ENCODE data around the gene IPO9.
"Not testable (repeated sequence)": the region's sequence is repeated elsewhere in the genome, so short reads cannot be mapped to it uniquely, and the experiment has no call there.

Gene IPO9

DNA sequence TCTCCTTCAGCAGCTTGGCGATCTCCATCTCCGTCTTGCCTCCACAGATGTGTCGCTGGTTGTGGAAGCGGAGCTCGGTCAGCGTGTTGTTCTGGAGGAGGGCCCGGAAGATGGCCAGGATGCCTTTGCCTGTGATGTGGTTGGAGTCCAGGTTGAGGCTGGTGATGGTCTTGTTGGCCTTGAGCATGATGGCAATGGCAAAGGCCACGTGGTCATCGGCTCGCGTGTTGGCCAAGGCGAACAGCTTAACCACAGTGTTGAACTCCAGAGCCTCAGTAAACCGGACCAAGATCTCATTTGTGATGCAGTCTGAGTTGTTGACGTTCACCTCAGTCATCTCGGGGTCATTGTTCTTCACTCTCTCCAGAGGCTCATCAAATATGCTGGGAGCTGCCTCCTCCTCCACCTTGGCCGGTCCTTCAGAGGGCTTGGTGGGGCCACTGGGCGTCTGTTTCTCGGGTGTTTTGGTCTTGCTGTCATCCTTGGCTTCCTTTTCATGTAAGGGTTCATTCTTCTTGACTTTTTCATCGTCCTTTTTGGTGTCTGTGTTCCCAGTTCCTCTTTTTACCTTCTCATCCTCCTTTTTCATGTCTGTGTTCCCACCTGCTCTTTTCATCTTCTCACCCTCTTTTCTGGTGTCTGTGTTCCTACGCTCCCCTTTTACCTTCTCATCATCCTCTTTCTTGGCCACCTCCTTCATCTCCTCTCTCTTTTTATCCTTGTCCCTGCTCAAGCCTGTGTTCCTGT is 70.9 kb downstream of the IPO9 start:
- FAIRE-seq (no peak), DNase-seq (ENCODE audit: extremely low spot score, insufficient read length, low read depth) (no peak)

GRCh38 chr1:201900476-201900875 is 71.5 kb downstream of the IPO9 start:
- DNase-seq (ENCODE audit: extremely low spot score, insufficient read length, low read depth), result no peak
- no peak for FAIRE-seq

GRCh38 chr1:201901036-201901435 is 72.1 kb downstream of the IPO9 start:
- FAIRE-seq; DNase-seq (ENCODE audit: extremely low spot score, insufficient read length, low read depth): not testable (repeated sequence)

- no peak for FAIRE-seq
- no peak for DNase-seq (ENCODE audit: extremely low spot score, insufficient read length, low read depth)
Observed at GRCh38 chr1:201902198-201902597, 73.2 kb downstream of the IPO9 start.

GRCh38 chr1:201903135-201903534 is 74.2 kb downstream of the IPO9 start:
- no peak for FAIRE-seq

GRCh38 chr1:201904579-201904978 is 75.6 kb downstream of the IPO9 start:
- DNase-seq (ENCODE audit: extremely low spot score, insufficient read length, low read depth) (no peak), FAIRE-seq (no peak)

More at GRCh38 chr1:201903135-201903534, 74.2 kb downstream of the IPO9 start:
- DNase-seq (ENCODE audit: extremely low spot score, insufficient read length, low read depth), result no peak

- FAIRE-seq (no peak), DNase-seq (ENCODE audit: extremely low spot score, insufficient read length, low read depth) (no peak)
Observed at GRCh38 chr1:201905234-201905890, 76.4 kb downstream of the IPO9 start.

DNA sequence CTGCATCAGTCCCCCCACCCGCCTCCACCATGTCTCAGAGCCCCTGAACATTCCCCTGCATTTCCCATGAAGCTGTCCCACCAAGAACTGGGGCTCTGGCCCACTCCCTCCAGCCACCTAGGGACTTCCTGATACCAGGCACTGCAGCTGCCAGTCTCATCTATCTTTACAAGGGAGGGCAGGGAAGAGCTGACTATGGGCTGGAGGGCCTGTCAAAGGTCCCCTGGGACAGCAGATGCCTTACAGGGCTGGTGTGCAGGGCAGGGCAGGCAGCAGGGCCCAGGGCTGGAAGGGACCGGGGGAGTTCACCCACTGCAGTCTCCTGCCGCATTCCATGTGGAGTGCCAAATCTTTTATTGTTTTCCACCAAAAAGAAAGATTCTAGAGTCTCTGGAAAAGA is 77.4 kb downstream of the IPO9 start:
- FAIRE-seq (no peak), DNase-seq (ENCODE audit: extremely low spot score, insufficient read length, low read depth) (no peak)

DNA sequence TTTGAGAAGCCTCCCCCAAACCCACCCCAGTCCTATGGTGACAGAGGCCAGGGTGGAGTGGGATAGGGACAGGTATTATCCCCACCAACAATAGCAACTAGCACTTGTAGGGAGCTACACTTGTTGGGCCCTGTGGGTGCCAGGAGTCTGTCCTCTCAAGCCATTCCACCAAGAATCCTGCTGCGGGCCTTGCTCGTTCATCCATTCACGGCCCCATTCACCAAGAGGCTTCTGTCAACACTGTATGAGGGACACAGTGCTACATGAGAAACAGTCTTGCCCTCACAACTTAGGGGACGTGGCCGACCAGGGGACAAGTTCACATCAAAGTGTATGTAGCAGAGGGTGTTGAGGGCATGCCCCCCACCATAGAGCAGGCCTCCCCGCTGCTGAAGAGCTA is 78.7 kb downstream of the IPO9 start:
- no peak for FAIRE-seq
- no peak for DNase-seq (ENCODE audit: extremely low spot score, insufficient read length, low read depth)

DNA sequence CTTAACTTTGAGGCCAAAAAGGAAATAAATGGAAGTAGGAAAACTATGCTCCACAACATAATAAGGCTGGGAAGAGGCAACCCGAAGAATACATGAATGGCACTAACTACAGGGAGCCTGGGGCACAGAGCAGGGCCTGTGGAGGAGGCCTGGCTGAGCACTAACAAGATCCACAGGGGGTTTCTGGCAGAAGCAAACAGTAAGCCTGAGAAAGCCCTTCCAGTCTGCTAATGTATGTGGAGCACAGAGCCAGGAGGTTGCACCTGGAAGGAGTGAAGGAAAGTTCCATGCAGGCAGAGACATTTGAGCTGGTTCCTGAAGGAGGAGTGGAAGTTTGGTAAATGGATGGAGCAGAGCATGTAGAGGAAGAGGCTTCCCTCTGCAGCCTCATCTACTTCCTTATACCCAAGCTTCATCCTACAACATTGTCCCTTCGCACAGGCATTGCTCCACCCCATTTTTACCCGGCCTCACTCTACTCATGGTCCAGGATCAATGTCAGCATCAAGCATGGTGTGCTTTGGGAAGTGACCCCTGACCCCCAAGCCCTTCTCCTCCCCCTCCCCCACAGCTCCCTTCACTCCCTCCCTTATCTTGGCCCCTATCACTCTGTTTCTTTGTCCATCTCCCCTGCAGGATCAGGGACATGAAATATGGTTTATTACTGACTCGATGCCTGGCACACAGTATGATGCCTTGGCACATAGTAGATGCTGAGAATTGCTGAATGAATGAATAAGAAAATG is 83.0 kb downstream of the IPO9 start:
- no peak for DNase-seq (ENCODE audit: extremely low spot score, insufficient read length, low read depth)
- FAIRE-seq, result no peak

DNA sequence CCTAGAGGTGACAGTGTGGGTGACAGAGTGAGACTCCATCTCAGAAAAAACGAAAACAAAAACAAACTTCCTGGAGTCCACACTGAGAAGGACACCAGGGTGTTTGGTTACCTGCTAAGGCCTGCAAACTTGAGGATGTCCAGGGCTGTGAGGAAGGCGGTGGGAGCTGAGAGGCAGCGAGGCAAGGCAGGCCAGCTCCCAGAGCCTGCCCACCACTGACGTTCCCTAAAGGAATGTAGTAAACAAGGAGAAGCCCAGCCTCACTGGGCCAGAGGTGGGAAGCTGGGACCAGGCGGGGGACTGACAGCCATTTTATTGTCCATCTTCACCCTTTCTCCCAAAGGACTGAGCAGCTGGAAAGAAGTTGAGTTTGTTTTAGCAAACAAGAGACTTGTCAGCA is 83.9 kb downstream of the IPO9 start:
- DNase-seq (ENCODE audit: extremely low spot score, insufficient read length, low read depth) (no peak), FAIRE-seq (no peak)

DNA sequence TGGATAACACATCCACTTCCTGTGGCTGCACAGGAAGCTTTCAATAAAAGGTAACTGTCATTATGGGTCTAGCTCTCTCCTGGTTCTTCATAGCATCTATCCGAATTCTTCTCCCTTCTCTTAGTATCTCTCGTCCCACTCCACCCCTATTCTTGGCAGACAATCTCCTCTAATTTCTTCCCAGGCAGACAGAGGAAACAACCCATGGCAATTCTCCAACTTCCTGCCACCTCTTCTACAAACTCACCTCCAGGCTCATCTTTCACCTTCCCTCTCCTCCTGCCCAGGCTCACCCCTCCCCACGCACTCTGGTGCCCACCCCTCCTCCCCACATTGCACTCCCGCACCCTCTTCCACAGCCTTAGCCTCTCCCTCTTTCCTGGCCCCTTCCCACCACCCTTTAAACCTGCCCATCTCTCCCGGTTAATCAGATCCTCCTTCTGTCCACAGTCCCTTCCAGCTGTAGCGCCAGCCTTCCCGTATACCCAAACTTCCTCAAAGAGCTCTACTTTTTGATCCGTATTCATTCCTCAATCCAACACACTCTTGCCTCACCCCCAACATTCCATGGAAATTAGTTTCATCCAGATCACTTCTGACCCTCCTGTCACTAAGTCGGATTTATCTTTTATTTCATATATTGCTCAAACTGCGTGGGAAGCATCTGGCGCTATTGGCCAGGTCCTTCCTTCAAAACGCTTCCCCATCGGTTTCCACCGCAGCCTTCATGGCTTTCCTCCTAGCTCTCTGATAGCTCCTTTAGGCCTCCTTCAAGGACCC is 85.7 kb downstream of the IPO9 start:
- FAIRE-seq, result no peak

GRCh38 chr1:201916649-201917249 is 87.8 kb downstream of the IPO9 start:
- DNase-seq (ENCODE audit: extremely low spot score, insufficient read length, low read depth), result no peak
- no peak for FAIRE-seq

More for the DNA sequence above, 85.7 kb downstream of the IPO9 start:
- DNase-seq (ENCODE audit: extremely low spot score, insufficient read length, low read depth), result no peak

DNA sequence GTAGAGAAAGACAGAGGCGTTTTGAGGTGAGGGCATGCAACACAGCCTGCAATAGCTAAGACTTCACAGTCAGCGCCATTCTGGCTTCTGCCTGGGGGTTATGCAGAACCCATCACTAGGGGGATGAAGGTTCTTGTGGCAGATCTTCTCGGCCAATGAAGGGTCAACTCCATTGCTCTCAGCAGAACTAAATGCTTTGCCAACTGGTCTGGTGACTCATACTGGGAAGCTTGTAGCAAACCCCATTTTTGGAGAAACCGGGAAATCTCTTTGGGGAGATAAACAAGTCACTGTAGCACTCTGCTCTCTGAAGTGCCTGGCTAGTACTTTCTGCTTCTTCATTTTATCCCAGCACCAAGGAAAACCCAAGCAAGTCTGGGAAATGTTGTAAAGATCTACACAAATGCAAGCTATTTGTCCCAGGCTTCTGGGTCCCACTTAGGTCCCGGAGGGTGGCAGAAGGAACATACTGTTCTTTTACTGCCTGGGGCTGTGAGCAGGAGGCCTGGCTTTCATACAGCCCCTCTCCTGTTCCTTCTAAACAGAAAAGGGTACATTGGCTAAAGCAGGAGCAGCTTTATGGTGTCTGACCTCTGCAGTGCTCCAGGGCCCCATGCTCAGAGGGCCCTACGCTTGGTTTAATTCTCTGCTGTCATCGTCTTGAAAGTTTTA is 88.5 kb downstream of the IPO9 start:
- no peak for DNase-seq (ENCODE audit: extremely low spot score, insufficient read length, low read depth)

DNA sequence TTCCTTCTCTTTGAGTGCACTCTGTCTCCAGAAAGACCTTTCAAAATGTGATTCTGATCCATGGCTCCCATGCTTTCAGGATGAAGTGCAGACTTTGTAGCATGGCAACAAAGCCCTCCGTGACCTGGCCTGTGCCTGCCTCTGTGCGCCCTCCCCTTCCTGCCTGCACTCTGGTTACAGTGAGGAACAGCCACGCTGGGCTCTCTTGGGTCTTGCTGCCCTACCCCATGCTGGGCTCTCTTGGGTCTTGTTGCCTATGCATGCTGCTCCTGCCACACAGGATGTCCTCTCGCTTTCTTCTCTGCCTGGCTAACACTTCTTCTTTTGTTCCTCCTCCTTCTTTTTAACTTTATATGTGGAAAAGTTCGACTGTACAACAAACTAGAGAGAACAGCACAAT is 89.4 kb downstream of the IPO9 start:
- no peak for FAIRE-seq
- DNase-seq (ENCODE audit: extremely low spot score, insufficient read length, low read depth), result no peak

More for the DNA sequence above, 88.5 kb downstream of the IPO9 start:
- no peak for FAIRE-seq

GRCh38 chr1:201921952-201922558 is 93.1 kb downstream of the IPO9 start:
- DNase-seq (ENCODE audit: extremely low spot score, insufficient read length, low read depth) (no peak), FAIRE-seq (no peak)

- DNase-seq (ENCODE audit: extremely low spot score, insufficient read length, low read depth) (no peak), FAIRE-seq (no peak)
Observed at GRCh38 chr1:201925301-201925567, 96.3 kb downstream of the IPO9 start.

GRCh38 chr1:201925981-201926645 is 97.2 kb downstream of the IPO9 start:
- DNase-seq (ENCODE audit: extremely low spot score, insufficient read length, low read depth), result no peak
- FAIRE-seq, result no peak

DNA sequence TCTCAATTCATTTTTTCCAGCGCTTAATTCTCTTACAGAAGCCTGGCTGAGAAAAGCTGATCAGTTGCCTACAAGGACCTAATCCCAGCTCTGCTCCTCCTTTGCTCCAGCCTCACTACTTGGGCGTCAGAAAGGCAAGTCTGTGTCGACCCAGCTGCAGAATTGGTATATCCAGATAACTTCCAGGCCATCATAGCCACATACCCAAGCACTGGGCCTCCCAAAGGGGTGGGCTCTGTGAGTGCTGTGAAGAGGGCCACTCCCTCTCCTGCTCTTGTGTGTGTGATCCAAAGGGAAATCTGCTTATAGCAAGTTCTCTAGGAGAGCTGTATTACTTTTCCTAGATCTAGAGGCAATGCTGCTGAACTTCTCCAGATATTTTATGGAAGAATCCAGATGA is 99.3 kb downstream of the IPO9 start:
- DNase-seq (ENCODE audit: extremely low spot score, insufficient read length, low read depth) (no peak), FAIRE-seq (no peak)
